GM12801 (cell line): Measurements from ENCODE around the gene GULP1.

Source experiments
- TF ChIP-seq, protein P1 (sequence below): IDR thresholded peaks from one replicate; pipeline ENCODE4 v1.5.1; 2011; ENCODE audit warnings: control low read depth; ENCODE audit not compliant: insufficient read length; ENCODE audit errors: extremely low read depth

GULP1 gene

GRCh38 chr2:188305271-188305670, 13.6 kb downstream of the GULP1 start:
- TF ChIP-seq, protein P1, sequence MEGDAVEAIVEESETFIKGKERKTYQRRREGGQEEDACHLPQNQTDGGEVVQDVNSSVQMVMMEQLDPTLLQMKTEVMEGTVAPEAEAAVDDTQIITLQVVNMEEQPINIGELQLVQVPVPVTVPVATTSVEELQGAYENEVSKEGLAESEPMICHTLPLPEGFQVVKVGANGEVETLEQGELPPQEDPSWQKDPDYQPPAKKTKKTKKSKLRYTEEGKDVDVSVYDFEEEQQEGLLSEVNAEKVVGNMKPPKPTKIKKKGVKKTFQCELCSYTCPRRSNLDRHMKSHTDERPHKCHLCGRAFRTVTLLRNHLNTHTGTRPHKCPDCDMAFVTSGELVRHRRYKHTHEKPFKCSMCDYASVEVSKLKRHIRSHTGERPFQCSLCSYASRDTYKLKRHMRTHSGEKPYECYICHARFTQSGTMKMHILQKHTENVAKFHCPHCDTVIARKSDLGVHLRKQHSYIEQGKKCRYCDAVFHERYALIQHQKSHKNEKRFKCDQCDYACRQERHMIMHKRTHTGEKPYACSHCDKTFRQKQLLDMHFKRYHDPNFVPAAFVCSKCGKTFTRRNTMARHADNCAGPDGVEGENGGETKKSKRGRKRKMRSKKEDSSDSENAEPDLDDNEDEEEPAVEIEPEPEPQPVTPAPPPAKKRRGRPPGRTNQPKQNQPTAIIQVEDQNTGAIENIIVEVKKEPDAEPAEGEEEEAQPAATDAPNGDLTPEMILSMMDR, result no peak

DNA sequence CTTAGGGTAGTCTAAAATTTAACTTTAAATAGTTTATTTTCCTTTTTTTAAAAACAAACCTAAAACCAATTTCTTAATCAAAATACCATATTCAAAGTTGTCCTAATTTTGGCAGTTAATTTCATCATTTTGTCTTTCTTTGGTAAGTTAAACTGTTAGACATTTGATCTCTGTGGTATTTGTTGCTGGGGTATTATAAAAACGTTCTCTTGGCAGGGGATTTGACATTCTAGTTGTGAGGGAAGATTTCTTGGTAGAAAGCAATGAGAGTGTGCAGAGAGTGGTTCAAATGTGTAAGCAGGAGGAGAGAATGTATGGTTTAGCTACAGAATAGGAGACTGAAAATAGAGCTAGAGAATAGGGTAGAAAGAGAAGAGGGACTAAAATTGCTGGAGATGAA, 14.6 kb downstream of the GULP1 start:
- TF ChIP-seq, protein P1, result no peak

DNA sequence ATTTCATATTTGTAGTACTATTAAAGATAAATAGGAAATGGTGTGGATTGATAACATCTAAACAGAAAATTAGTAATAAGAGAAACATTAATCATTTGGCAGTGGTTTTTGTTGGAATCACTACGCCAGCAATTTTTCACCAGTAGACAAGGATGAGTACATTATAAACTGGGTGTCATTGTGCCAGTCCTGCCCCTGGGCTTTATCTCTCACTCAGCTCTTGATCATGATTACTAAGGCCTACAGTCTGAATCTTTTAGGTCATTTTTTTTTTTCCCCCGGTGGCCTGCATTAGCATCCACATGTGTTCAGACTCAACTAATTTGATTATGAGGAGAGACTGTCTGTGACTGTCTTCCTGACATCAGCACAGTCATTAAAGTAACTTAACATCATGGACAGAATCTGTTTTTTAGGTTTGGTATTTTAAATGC, 16.2 kb downstream of the GULP1 start:
- TF ChIP-seq, protein P1, result no peak

GRCh38 chr2:188308483-188308882, 16.8 kb downstream of the GULP1 start:
- TF ChIP-seq, protein P1, result no peak

DNA sequence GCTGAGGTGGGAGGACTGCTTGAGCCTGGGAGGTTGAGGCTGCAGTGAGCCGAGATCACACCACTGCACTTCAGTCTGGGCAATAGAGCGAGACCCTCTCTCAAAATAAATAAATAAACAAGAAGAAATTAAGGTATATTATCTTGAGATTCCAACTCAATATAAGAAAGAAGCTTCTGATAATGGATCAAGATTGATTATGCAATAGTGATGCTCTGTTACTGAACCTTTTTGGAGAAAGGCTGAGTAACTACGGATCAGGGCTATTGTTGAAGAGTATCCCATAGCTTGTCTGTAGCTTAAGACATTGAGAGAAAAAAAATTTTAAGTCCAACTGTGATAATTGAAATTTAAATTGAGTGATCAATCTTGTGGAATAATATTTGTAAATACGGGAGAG, 17.7 kb downstream of the GULP1 start:
- TF ChIP-seq, protein P1, result no peak

DNA sequence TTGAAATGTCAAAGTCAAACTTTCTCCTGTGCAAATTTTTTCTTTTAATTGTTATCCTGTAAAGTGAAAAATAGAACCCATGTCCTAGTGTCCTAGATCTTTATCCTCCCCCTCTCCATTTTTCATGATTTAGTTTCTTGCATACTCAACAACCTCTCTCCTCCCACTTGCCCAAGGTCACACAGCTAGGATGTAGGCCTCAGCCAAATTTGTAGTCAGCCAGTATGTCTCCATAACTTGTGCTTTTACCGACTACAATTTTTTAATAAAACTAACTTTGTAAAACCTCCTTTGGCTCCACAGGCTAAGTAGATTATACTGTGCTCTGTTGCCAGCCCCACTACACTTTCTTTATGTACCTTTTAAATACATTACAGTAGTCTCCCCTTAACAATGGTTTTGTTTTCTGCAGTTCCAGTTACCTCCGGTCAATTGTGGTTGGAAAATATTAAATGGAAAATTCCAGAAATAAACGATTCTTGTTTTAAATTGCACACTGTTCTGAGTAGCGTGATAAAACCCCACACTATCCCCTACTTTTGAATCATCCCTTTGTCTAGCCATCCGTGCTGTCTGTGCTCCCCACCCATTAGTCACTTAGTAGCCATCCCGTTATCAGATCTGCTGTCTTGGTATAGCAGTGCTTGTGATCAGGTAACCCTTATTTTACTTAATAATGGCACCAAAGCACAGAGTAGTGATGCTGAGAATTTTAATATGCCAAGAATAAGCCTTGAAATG, 22.8 kb downstream of the GULP1 start:
- TF ChIP-seq, protein P1, result no peak

- TF ChIP-seq, protein P1, result no peak
Observed at GRCh38 chr2:188315750-188316149, 24.1 kb downstream of the GULP1 start.
